Activated CD4-positive, alpha-beta T cell treated with anti-CD3 and anti-CD28 coated beads, Interleukin-2, amount 10 ng/mL, durations not matched to agents 7 days and 5 days (primary cell): ENCODE results near the gene KRTDAP. TPM values are rescaled to one million over a fixed set of nuclear protein-coding genes. Genes with fewer than 3 reads are reported as not detected.

Experiments
- CTCF ChIA-PET: fragments of 350-600 bp; sonication (Branson Sonifier 250); formaldehyde crosslinking; loops from one replicate; lab custom pipeline; 2021; ENCODE audit warnings: antibody characterized with exemption; lab: Charles Lee
- POLR2A ChIA-PET: fragments of 350-600 bp; sonication (Branson Sonifier 250); formaldehyde crosslinking; loops from one replicate; lab custom pipeline; 2021; ENCODE audit warnings: antibody characterized with exemption; lab: Charles Lee
- DNase-seq: peaks from one replicate; pipeline ENCODE4 v3.0.0-alpha.2; 2020
- H3K27ac Mint-ChIP-seq: one replicate; pipeline ENCODE4 v1.8.0; 2021; ENCODE audit warnings: mild to moderate bottlenecking, moderate library complexity, mixed read lengths
- H3K27me3 Mint-ChIP-seq: one replicate; pipeline ENCODE4 v1.8.0; 2021; ENCODE audit warnings: mixed read lengths
- H3K36me3 Mint-ChIP-seq: one replicate; pipeline ENCODE4 v1.8.0; 2021; ENCODE audit warnings: low read depth, mixed read lengths
- H3K4me1 Mint-ChIP-seq: one replicate; pipeline ENCODE4 v1.8.0; 2021; ENCODE audit warnings: mixed read lengths
- H3K4me3 Mint-ChIP-seq: one replicate; pipeline ENCODE4 v1.8.0; 2021; ENCODE audit warnings: mild to moderate bottlenecking, moderate library complexity, mixed read lengths
- H3K9me3 Mint-ChIP-seq: one replicate; pipeline ENCODE4 v1.8.0; 2021; ENCODE audit warnings: mixed read lengths
- total RNA-seq, 2 experiments: library from RNA; stranded (reverse); gene quantifications; one replicate each; pipeline ENCODE4 v1.2.3, GENCODE V29; 2021

KRTDAP gene
- total RNA-seq, 2 experiments from 2014 or later, result not detected

- Mint-ChIP-seq H3K27ac (no peak overlapping the region), H3K4me1 (peaks cover 20% of the 10 kb centered on the region), H3K9me3 (no peaks in the 10 kb centered on the region), H3K27me3 (peaks cover 16% of the 10 kb centered on the region), H3K36me3 (no peaks in the 10 kb centered on the region), H3K4me3 (no peak overlapping the region)
- DNase-seq, result no peak
- POLR2A ChIA-PET, result no interaction called here
- CTCF ChIA-PET, result no interaction called here
Observed at GRCh38 chr19:35439921-35440320, 50.3 kb downstream of the KRTDAP start.

- H3K4me3 Mint-ChIP-seq, result no peak overlapping the region
- DNase-seq, result no peak
- ChIA-PET CTCF (interaction anchor here (0.6 kb wide), 1 partner anchor 125 kb away, joined by 4 read pairs; no protein-coding TSS in a partner anchor), POLR2A (no interaction called here)
- no peak overlapping the region for H3K27ac Mint-ChIP-seq
- H3K27me3 Mint-ChIP-seq, result peaks cover 17% of the 10 kb centered on the region
- H3K36me3 Mint-ChIP-seq, result no peaks in the 10 kb centered on the region
- peaks cover 20% of the 10 kb centered on the region for H3K4me1 Mint-ChIP-seq
- H3K9me3 Mint-ChIP-seq, result no peaks in the 10 kb centered on the region
Observed at GRCh38 chr19:35438527-35438926, 51.7 kb downstream of the KRTDAP start.

GRCh38 chr19:35438096-35438495 is 52.2 kb downstream of the KRTDAP start:
- Mint-ChIP-seq H3K4me1 (peaks cover 20% of the 10 kb centered on the region), H3K4me3 (no peak overlapping the region), H3K27ac (no peak overlapping the region), H3K9me3 (no peaks in the 10 kb centered on the region), H3K27me3 (peaks cover 19% of the 10 kb centered on the region), H3K36me3 (no peaks in the 10 kb centered on the region)
- CTCF ChIA-PET, result interaction anchor here (0.6 kb wide), 2 partner anchors 11 to 124 kb away, joined by 4 read pairs; no protein-coding TSS in a partner anchor
- POLR2A ChIA-PET, result no interaction called here
- DNase-seq, result no peak

- Mint-ChIP-seq H3K9me3 (no peaks in the 10 kb centered on the region), H3K27me3 (peaks cover 21% of the 10 kb centered on the region), H3K4me3 (no peak overlapping the region), H3K27ac (no peak overlapping the region), H3K36me3 (no peaks in the 10 kb centered on the region), H3K4me1 (peaks cover 20% of the 10 kb centered on the region)
- CTCF ChIA-PET, result interaction anchor here (0.6 kb wide), 1 partner anchor 11 kb away, joined by 4 read pairs; no protein-coding TSS in a partner anchor
- POLR2A ChIA-PET, result no interaction called here
- no peak for DNase-seq
Observed at GRCh38 chr19:35437406-35437951, 52.8 kb downstream of the KRTDAP start.

Other genes starting within 250 kb of the KRTDAP start
- gene LSR, start 241.5 kb downstream of the KRTDAP start, total RNA-seq, result 1 to 10 TPM; 3.5 to 3.6 TPM
- 100 to 1,000 TPM; 150 to 162 TPM for gene USF2, start 221.5 kb downstream of the KRTDAP start, total RNA-seq
- gene HAMP, start 207.9 kb downstream of the KRTDAP start, total RNA-seq, result 1 to 10 TPM in 1 of 2 experiments, under 1 TPM in 1; 0.92 to 1.2 TPM
- gene MAG, start 198.3 kb downstream of the KRTDAP start, total RNA-seq, result not detected
- under 1 TPM in 1 of 2 experiments, not detected in 1; 0.21 TPM for gene CD22, start 161.3 kb downstream of the KRTDAP start, total RNA-seq
- gene FFAR1, start 142.6 kb downstream of the KRTDAP start, total RNA-seq, result not detected
- gene FFAR3, start 132.0 kb downstream of the KRTDAP start, total RNA-seq, result not detected
- not detected for gene GPR42, start 119.4 kb downstream of the KRTDAP start, total RNA-seq
- not detected for gene FFAR2, start 42.2 kb downstream of the KRTDAP start, total RNA-seq
- gene DMKN, start 23.2 kb upstream of the KRTDAP start, total RNA-seq, result not detected
- not detected for gene SBSN, start 37.8 kb upstream of the KRTDAP start, total RNA-seq
- not detected for gene GAPDHS, start 43.0 kb upstream of the KRTDAP start, total RNA-seq
- 10 to 100 TPM; 42.5 to 43.8 TPM for gene TMEM147, start 55.2 kb upstream of the KRTDAP start, total RNA-seq
- gene ATP4A, start 73.2 kb upstream of the KRTDAP start, total RNA-seq, result not detected
- not detected for gene PMIS2, start 95.7 kb upstream of the KRTDAP start, total RNA-seq
- gene HAUS5, start 122.3 kb upstream of the KRTDAP start, total RNA-seq, result 10 to 100 TPM; 52.2 to 57.9 TPM
- 100 to 1,000 TPM; 100 to 112 TPM for gene RBM42, start 138.6 kb upstream of the KRTDAP start, total RNA-seq
- gene ETV2, start 151.3 kb upstream of the KRTDAP start, total RNA-seq, result 1 to 10 TPM in 1 of 2 experiments, under 1 TPM in 1; 0.84 to 1.9 TPM
- 100 to 1,000 TPM; 429 to 474 TPM for gene COX6B1, start 157.9 kb upstream of the KRTDAP start, total RNA-seq
- under 1 TPM; 0.37 TPM for gene UPK1A, start 176.1 kb upstream of the KRTDAP start, total RNA-seq
- gene ZBTB32, start 214.1 kb upstream of the KRTDAP start, total RNA-seq, result 10 to 100 TPM; 15.4 to 17.3 TPM
- 10 to 100 TPM; 65.1 to 67.2 TPM for gene KMT2B, start 227.5 kb upstream of the KRTDAP start, total RNA-seq